Activated naive CD8-positive, alpha-beta T cell treated with anti-CD3 and anti-CD28 coated beads, Interleukin-2, amount 10 ng/mL, durations not matched to agents 7 days and 5 days (primary cell): Measurements from ENCODE around the gene SPEM1. TPM values are rescaled to one million over a fixed set of nuclear protein-coding genes. Genes with fewer than 3 reads are reported as not detected.

Source experiments
- total RNA-seq, 2 experiments: library from RNA; stranded (reverse); gene quantifications; one replicate each; pipeline ENCODE4 v1.2.3, GENCODE V29; 2021

SPEM1 gene
- total RNA-seq, 2 experiments from 2014 or later = not detected

Other genes with a start within 250 kb of the SPEM1 start
- 1 to 10 TPM; 1.1 to 1.5 TPM for gene ASGR1, start 241.0 kb upstream of the SPEM1 start, total RNA-seq
- 10 to 100 TPM; 21.2 to 22.4 TPM for gene DLG4, start 200.5 kb upstream of the SPEM1 start, total RNA-seq
- gene ACADVL, start 200.4 kb upstream of the SPEM1 start, total RNA-seq = 100 to 1,000 TPM; 417 to 434 TPM
- gene DVL2, start 185.8 kb upstream of the SPEM1 start, total RNA-seq = 10 to 100 TPM; 62.1 to 67.3 TPM
- gene PHF23, start 180.9 kb upstream of the SPEM1 start, total RNA-seq = 10 to 100 TPM; 49.9 to 50.4 TPM
- gene GABARAP, start 177.9 kb upstream of the SPEM1 start, total RNA-seq = 100 to 1,000 TPM; 244 to 251 TPM
- 100 to 1,000 TPM; 157 to 160 TPM for gene CTDNEP1, start 168.6 kb upstream of the SPEM1 start, total RNA-seq
- 10 to 100 TPM; 49.5 to 52.0 TPM for gene ELP5, start 168.1 kb upstream of the SPEM1 start, total RNA-seq
- 1 to 10 TPM; 1.7 to 2.6 TPM for gene CLDN7, start 157.8 kb upstream of the SPEM1 start, total RNA-seq
- gene SLC2A4, start 138.6 kb upstream of the SPEM1 start, total RNA-seq = not detected
- gene YBX2, start 125.7 kb upstream of the SPEM1 start, total RNA-seq = 1 to 10 TPM in 1 of 2 experiments, under 1 TPM in 1; 0.37 to 1.2 TPM
- 100 to 1,000 TPM; 420 to 451 TPM for gene EIF5A, start 112.7 kb upstream of the SPEM1 start, total RNA-seq
- gene GPS2, start 105.0 kb upstream of the SPEM1 start, total RNA-seq = 10 to 100 TPM; 97.1 to 98.5 TPM
- 10 to 100 TPM; 53.4 to 58.6 TPM for gene NEURL4, start 91.0 kb upstream of the SPEM1 start, total RNA-seq
- 100 to 1,000 TPM; 710 to 756 TPM for gene ACAP1, start 83.8 kb upstream of the SPEM1 start, total RNA-seq
- 1 to 10 TPM; 8.1 to 8.7 TPM for gene KCTD11, start 68.2 kb upstream of the SPEM1 start, total RNA-seq
- not detected for gene TMEM95, start 65.2 kb upstream of the SPEM1 start, total RNA-seq
- gene TNK1, start 39.2 kb upstream of the SPEM1 start, total RNA-seq = 1 to 10 TPM; 5.2 to 6.5 TPM
- 10 to 100 TPM; 79.3 to 82.1 TPM for gene PLSCR3, start 25.8 kb upstream of the SPEM1 start, total RNA-seq
- 10 to 100 TPM; 52.9 to 55.6 TPM for gene TMEM256, start 16.2 kb upstream of the SPEM1 start, total RNA-seq
- gene NLGN2, start 12.5 kb upstream of the SPEM1 start, total RNA-seq = 1 to 10 TPM; 8.0 to 8.7 TPM
- gene SPEM2, start 5.3 kb downstream of the SPEM1 start, total RNA-seq = not detected
- not detected for gene SPEM3, start 8.5 kb downstream of the SPEM1 start, total RNA-seq
- gene TMEM102, start 15.1 kb downstream of the SPEM1 start, total RNA-seq = 10 to 100 TPM; 15.7 to 17.7 TPM
- gene FGF11, start 19.2 kb downstream of the SPEM1 start, total RNA-seq = 10 to 100 TPM; 25.4 to 28.5 TPM
- 10 to 100 TPM; 15.2 to 15.7 TPM for gene CHRNB1, start 24.7 kb downstream of the SPEM1 start, total RNA-seq
- gene ZBTB4, start 59.3 kb downstream of the SPEM1 start, total RNA-seq = 10 to 100 TPM; 56.0 to 58.6 TPM
- gene SLC35G6, start 61.1 kb downstream of the SPEM1 start, total RNA-seq = not detected
- gene POLR2A, start 64.0 kb downstream of the SPEM1 start, total RNA-seq = 100 to 1,000 TPM; 192 to 214 TPM
- 10 to 100 TPM; 93.0 to 95.7 TPM for gene TNFSF12, start 128.7 kb downstream of the SPEM1 start, total RNA-seq
- 1 to 10 TPM; 8.2 to 8.4 TPM for gene TNFSF13, start 138.4 kb downstream of the SPEM1 start, total RNA-seq
- gene SENP3, start 141.6 kb downstream of the SPEM1 start, total RNA-seq = 10 to 100 TPM; 43.7 to 50.2 TPM
- 10 to 100 TPM; 32.5 to 33.9 TPM for gene CD68, start 159.3 kb downstream of the SPEM1 start, total RNA-seq
- 10 to 100 TPM; 50.2 TPM for gene MPDU1, start 163.5 kb downstream of the SPEM1 start, total RNA-seq
- gene SOX15, start 169.8 kb downstream of the SPEM1 start, total RNA-seq = under 1 TPM; 0.30 to 0.57 TPM
- gene FXR2, start 194.6 kb downstream of the SPEM1 start, total RNA-seq = 10 to 100 TPM; 37.7 to 38.2 TPM
- 10 to 100 TPM; 40.0 to 41.2 TPM for gene SAT2, start 207.5 kb downstream of the SPEM1 start, total RNA-seq
- gene SHBG, start 209.8 kb downstream of the SPEM1 start, total RNA-seq = not detected
- gene ATP1B2, start 230.6 kb downstream of the SPEM1 start, total RNA-seq = under 1 TPM; 0.14 to 0.42 TPM